ENCODE data around the gene TBCD. TPM values are rescaled to one million over a fixed set of nuclear protein-coding genes. Genes with fewer than 3 reads are reported as not detected.

Gene TBCD
- polyA plus RNA-seq, 2 of the 4 experiments (the other 2 are of a cell fraction): 33.5 to 49.1 TPM

DNA sequence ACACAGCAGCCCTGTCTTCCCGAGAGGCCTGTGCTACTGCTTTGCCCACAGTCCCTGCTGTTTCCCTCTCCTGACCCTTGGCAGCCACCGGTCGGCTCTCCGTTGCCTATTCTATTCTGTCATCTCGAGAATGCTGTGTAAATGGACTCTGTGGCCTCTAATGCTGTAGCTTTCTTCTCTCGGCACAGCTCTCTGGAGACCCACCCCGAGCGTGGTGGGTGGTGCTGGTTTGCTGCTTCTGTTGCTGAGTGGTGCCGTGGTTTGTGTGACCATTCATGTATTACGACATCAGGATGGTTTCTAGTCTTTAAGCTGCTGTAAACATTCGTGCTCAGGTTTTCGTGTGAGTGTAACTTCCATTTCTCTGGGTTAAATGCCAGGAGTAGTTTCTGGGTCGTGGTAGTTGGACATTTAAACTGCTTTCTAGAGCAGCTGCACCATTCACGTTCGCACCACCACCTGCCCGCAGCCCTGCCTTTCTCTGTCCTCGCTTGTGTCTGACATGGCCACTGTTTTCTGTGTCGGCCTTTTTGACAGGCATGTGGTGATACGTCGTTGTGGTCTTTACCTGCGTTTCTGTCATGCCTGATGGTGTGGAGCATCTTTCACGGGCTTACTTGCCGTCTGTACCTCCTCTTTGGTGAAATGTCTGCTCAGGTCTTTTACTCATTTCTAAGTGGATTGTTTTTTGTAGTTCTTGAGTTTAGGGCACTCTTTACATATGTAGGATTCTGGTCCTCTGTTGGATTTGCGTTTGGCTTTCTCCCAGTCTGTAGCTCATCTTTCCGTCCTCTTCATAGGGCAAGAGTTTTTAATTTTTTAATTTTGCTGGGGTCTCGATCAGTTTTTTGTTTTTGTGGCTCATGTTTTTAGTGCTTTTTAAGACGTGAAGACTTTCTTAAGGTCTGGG lies 135.6 kb downstream of the TBCD start:
- ChIA-PET CTCF (no interaction called here), POLR2A (no interaction called here)
- H3K4me3 ChIP-seq: no peak overlapping the region
- H3K4me1 ChIP-seq: no peaks in the 10 kb centered on the region
- no peak overlapping the region for H3K4me2 ChIP-seq
- no peak for DNase-seq (ENCODE audit: low read depth in 1 of 2, low spot score in 1 of 2)
- TF ChIP-seq ZC3H11A (IDR thresholded peaks at IDR 0.05) (no peak), NFE2L2 (conservative IDR thresholded peaks at IDR 0.05; ENCODE audit: low read length) (no peak), BHLHE40 (IDR thresholded peaks at IDR 0.05; ENCODE audit: low read depth, low read length) (no peak), ESRRA (IDR thresholded peaks at IDR 0.05; ENCODE audit: borderline replicate concordance, low read length) (no peak), USF2 (IDR thresholded peaks at IDR 0.05) (no peak), ZFP36 (IDR thresholded peaks at IDR 0.05; ENCODE audit: borderline replicate concordance, partially characterized antibody) (no peak), JUNB (IDR thresholded peaks at IDR 0.05) (no peak), HMGXB4 (CRISPR knock-in tag; IDR thresholded peaks at IDR 0.05; ENCODE audit: borderline replicate concordance) (no peak), RCOR1 (IDR thresholded peaks at IDR 0.05; ENCODE audit: low read depth, low read length) (no peak), JUN (IDR thresholded peaks at IDR 0.05) (no peak), MAFK (IDR thresholded peaks at IDR 0.05; ENCODE audit: partially characterized antibody) (no peak)
- TF ChIP-seq, protein P1, sequence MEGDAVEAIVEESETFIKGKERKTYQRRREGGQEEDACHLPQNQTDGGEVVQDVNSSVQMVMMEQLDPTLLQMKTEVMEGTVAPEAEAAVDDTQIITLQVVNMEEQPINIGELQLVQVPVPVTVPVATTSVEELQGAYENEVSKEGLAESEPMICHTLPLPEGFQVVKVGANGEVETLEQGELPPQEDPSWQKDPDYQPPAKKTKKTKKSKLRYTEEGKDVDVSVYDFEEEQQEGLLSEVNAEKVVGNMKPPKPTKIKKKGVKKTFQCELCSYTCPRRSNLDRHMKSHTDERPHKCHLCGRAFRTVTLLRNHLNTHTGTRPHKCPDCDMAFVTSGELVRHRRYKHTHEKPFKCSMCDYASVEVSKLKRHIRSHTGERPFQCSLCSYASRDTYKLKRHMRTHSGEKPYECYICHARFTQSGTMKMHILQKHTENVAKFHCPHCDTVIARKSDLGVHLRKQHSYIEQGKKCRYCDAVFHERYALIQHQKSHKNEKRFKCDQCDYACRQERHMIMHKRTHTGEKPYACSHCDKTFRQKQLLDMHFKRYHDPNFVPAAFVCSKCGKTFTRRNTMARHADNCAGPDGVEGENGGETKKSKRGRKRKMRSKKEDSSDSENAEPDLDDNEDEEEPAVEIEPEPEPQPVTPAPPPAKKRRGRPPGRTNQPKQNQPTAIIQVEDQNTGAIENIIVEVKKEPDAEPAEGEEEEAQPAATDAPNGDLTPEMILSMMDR (IDR thresholded peaks at IDR 0.05): no peak
- no peaks in the 10 kb centered on the region for H3K9me3 ChIP-seq
- no peak overlapping the region for H3K27ac ChIP-seq
- WGBS (ENCODE audit: missing lambda C conversion rate): 92% methylated on average over 27 of the region's 27 CpGs
- ATAC-seq: no peak
- FAIRE-seq: no peak

DNA sequence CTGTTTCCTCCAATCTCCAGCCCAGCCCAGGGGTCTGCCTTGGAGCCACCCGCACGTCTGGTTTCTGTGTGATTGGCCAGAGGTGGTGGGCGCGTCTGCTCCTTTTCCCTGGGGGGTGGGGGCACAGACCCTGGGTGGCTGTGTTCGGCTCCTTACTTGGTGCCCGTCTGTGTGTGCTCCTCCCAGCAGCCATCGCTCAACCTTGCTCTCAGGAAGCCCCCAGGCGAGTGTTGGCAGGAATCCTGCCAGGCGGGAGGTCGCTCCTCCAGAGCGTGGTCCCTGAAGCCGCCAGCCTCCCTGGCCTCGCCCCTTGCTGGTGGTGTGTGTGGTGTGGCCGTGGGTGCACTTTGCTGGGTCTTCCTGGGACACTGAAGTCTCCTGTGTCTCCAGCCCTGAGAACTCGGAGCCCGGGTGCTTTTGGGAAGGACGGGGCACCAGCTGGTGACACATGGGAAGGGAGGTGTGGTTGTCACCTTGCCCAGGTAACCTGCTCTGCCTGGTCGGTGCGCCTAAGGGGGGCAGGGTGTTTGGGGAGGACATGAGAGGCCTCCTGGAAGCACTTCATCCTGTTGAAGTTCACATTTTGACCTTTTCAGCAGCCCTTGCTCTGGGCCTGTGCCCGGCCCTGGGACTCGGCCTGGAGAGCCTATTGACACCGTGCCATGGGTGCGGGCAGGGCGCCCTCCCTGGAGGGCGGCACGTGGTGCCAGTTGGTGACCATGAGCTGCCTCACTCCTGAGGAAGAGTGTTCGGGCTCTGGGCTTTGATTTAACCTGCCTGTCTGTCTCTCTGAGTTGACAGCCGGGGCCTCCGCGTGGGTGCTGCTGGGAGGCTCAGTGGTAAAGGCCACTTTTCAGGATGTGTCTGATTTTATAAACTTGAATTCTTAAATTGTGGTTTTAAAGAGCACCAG lies 137.0 kb downstream of the TBCD start:
- H3K27ac ChIP-seq: no peak overlapping the region
- DNase-seq (ENCODE audit: low read depth in 1 of 2, low spot score in 1 of 2): no peak
- ChIA-PET CTCF (interaction anchor here (0.8 to 1.3 kb wide), 3 partner anchors 10 to 44 kb away, joined by 3 to 4 read pairs (median 3); no protein-coding TSS in a partner anchor), POLR2A (no interaction called here)
- H3K4me1 ChIP-seq: no peaks in the 10 kb centered on the region
- 93% methylated on average over 29 of the region's 30 CpGs for WGBS (ENCODE audit: missing lambda C conversion rate)
- H3K4me3 ChIP-seq: no peak overlapping the region
- TF ChIP-seq NR3C1 (IDR thresholded peaks at IDR 0.05): no peak
- H3K9me3 ChIP-seq: no peaks in the 10 kb centered on the region
- no peak for FAIRE-seq
- H3K4me2 ChIP-seq: no peak overlapping the region
- ATAC-seq: no peak

- ATAC-seq (no peak), DNase-seq (ENCODE audit: low read depth in 1 of 2, low spot score in 1 of 2) (no peak), FAIRE-seq (no peak)
- Histone ChIP-seq H3K4me3 (no peak overlapping the region), H3K4me2 (no peak overlapping the region), H3K9me3 (no peaks in the 10 kb centered on the region), H3K4me1 (no peaks in the 10 kb centered on the region), H3K27ac (no peak overlapping the region)
- TF ChIP-seq CHD4 (IDR thresholded peaks at IDR 0.05; ENCODE audit: borderline replicate concordance) (no peak), POLR2AphosphoS2 (conservative IDR thresholded peaks at IDR 0.05; ENCODE audit: low read length) (no peak), CHD2 (IDR thresholded peaks at IDR 0.05; ENCODE audit: low read length, partially characterized antibody) (no peak), NFE2L2 (conservative IDR thresholded peaks at IDR 0.05; ENCODE audit: low read length) (no peak), SREBF2 (IDR thresholded peaks at IDR 0.05) (no peak), NR3C1 (IDR thresholded peaks at IDR 0.05) (no peak), MAZ (IDR thresholded peaks at IDR 0.05; ENCODE audit: borderline replicate concordance, low read depth, low read length) (no peak), GATA3 (IDR thresholded peaks at IDR 0.05; ENCODE audit: borderline replicate concordance) (no peak), POLR2A (IDR thresholded peaks at IDR 0.05; ENCODE audit: low read length) (no peak)
- TF ChIP-seq, protein P1 (IDR thresholded peaks at IDR 0.05): no peak
- WGBS (ENCODE audit: missing lambda C conversion rate): 91% methylated on average over 24 of the region's 28 CpGs
- POLR2A ChIA-PET: no interaction called here
- CTCF ChIA-PET: interaction anchor here (0.8 to 1.5 kb wide), 4 partner anchors 9 to 69 kb away, joined by 3 to 4 read pairs (median 3); no protein-coding TSS in a partner anchor
Measured at GRCh38 chr17:82889496-82890338, 137.9 kb downstream of the TBCD start.
